Common myeloid progenitor, CD34-positive (primary cell): ENCODE results near the gene DOCK4.

Experiments
- CTCF ChIA-PET: fragments of 350-600 bp; sonication (Branson Sonifier 250); formaldehyde crosslinking; loops from one replicate; lab custom pipeline; 2021; ENCODE audit warnings: antibody characterized with exemption; lab: Charles Lee
- POLR2A ChIA-PET: fragments of 350-600 bp; sonication (Branson Sonifier 250); formaldehyde crosslinking; loops from one replicate; lab custom pipeline; 2021; ENCODE audit warnings: antibody characterized with exemption; lab: Charles Lee
- DNase-seq, 3 donors: peaks; one replicate each; pipeline versions ENCODE4 v3.0.0 to v3.0.0-alpha.2; 2013
- H3K27ac ChIP-seq, 2 experiments: 1 replicate in 1 of 2; 2 replicates in 1 of 2; pipeline ENCODE4 v1.7.0; 2013; ENCODE audit warnings: inconsistent platforms in 2 of 2, low read length in 2 of 2, mild to moderate bottlenecking in 2 of 2, low read depth in 1 of 2, moderate library complexity in 1 of 2; ENCODE audit not compliant: severe bottlenecking in 2 of 2, insufficient read depth in 1 of 2, poor library complexity in 1 of 2
- H3K27me3 ChIP-seq, 5 experiments: replicated peaks in 2 of 5; 1 replicate in 3 of 5; 2 replicates in 2 of 5; pipeline versions ENCODE4 v1.6.1 to v1.7.0; 2013; ENCODE audit warnings: low read length in 4 of 5, mild to moderate bottlenecking in 2 of 5, moderate library complexity in 2 of 5, inconsistent platforms in 1 of 5; ENCODE audit not compliant: insufficient read depth in 5 of 5, control insufficient read depth in 4 of 5
- H3K36me3 ChIP-seq, 4 experiments: 1 replicate in 2 of 4; 2 replicates in 2 of 4; pipeline versions ENCODE4 v1.6.1 to v1.7.0; 2013; ENCODE audit warnings: low read length in 3 of 4, control low read depth in 1 of 4, mild to moderate bottlenecking in 1 of 4; ENCODE audit not compliant: control insufficient read depth in 4 of 4, insufficient read depth in 4 of 4
- H3K4me1 ChIP-seq, 4 experiments: 1 replicate in 3 of 4; 2 replicates in 1 of 4; pipeline versions ENCODE4 v1.6.1 to v1.7.1; 2013; ENCODE audit warnings: low read length in 3 of 4, mild to moderate bottlenecking in 3 of 4, control low read depth in 1 of 4, inconsistent platforms in 1 of 4, moderate library complexity in 1 of 4; ENCODE audit not compliant: control insufficient read depth in 4 of 4, insufficient read depth in 4 of 4; ENCODE audit errors: control extremely low read depth in 1 of 4
- H3K4me3 ChIP-seq, 7 experiments: 1 replicate in 4 of 7; 2 replicates in 3 of 7; pipeline versions ENCODE4 v1.5.1 to v1.7.0; 2013; ENCODE audit warnings: mild to moderate bottlenecking in 7 of 7, low read length in 6 of 7, moderate library complexity in 6 of 7, inconsistent platforms in 2 of 7, low read depth in 2 of 7, control low read depth in 1 of 7; ENCODE audit not compliant: insufficient read depth in 4 of 7, control insufficient read depth in 1 of 7; ENCODE audit errors: extremely low read depth in 1 of 7
- H3K9me3 ChIP-seq, 5 experiments: 1 replicate in 4 of 5; 2 replicates in 1 of 5; pipeline versions ENCODE4 v1.6.1 to v1.7.1; 2013; ENCODE audit warnings: low read length in 4 of 5, mild to moderate bottlenecking in 2 of 5, inconsistent platforms in 1 of 5, low read depth in 1 of 5, moderate library complexity in 1 of 5; ENCODE audit not compliant: control insufficient read depth in 4 of 5, insufficient read depth in 2 of 5; ENCODE audit errors: control extremely low read depth in 1 of 5
- WGBS: methylation state at CpG from one replicate; pipeline ENCODE4 v1.1.5; 2013; ENCODE audit not compliant: insufficient coverage; 5-methylcytosine and 5-hydroxymethylcytosine counted together

DOCK4 gene

DNA sequence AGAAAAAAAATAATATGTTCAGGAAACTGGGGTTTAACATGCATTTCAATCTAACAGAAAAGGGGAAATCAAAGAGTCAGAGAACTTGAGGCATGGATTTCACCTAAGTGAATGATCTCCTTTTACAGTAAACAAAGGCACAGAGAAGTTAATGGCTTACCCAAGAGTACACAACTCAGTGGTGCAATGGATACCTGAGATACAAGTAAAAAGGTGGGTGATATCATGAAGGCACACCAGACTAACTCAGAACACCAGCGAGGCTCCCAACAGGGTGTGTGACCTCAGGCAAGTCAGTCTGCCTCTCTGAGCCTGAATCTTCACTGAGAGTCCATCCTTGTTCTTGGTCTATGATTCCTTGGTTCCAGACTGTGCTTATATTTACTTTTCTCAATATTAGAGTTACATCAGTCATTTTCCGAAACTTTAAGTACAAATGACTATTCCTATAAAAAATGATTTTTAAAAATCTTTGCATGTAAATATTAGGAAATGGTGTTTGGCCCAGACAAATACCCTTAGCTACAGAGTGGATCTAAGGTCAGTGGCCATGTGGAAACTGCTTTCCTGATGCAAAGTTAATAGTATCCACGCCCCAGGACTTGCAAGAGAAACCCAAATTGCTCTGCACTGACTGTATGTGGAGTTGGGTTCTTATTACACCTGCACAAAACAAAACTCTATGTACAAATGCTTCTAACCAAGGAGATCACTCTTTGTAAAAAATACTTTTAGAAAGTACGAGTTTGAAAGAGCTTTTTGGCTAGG lies 361.1 kb downstream of the DOCK4 start:
- H3K4me1 ChIP-seq: peaks cover 6 to 26% (median 17%) of the 10 kb centered on the region in 4 experiments
- peaks cover 0 to 7% (median 0%) of the 10 kb centered on the region in 5 experiments for H3K27me3 ChIP-seq
- H3K36me3 ChIP-seq: no peaks in the 10 kb centered on the region
- 100% methylated on average over 1 of the region's 4 CpGs for WGBS
- no peak overlapping the region for H3K4me3 ChIP-seq
- ChIA-PET POLR2A (no interaction called here), CTCF (interaction anchor here (1.3 to 1.9 kb wide), 2 partner anchors 10 kb away, joined by 4 read pairs; no protein-coding TSS in a partner anchor)
- DNase-seq: no peak
- peaks cover 0 to 13% (median 4%) of the 10 kb centered on the region in 5 experiments for H3K9me3 ChIP-seq
- no peak overlapping the region for H3K27ac ChIP-seq

- H3K27ac ChIP-seq: no peak overlapping the region
- DNase-seq: peak in 1 of 3 donors; percentile 24
- H3K27me3 ChIP-seq: peaks cover 0 to 7% (median 0%) of the 10 kb centered on the region in 5 experiments
- CTCF ChIA-PET: interaction anchor here (0.8 to 1.9 kb wide), 4 partner anchors 13 to 654 kb away, joined by 3 to 6 read pairs (median 4); no protein-coding TSS in a partner anchor
- POLR2A ChIA-PET: interaction anchor here (0.7 kb wide), 1 partner anchor 288 kb away, joined by 3 read pairs; no protein-coding TSS in a partner anchor
- H3K36me3 ChIP-seq: no peaks in the 10 kb centered on the region
- H3K4me1 ChIP-seq: peaks cover 6 to 26% (median 17%) of the 10 kb centered on the region in 4 experiments
- H3K9me3 ChIP-seq: no peaks in the 10 kb centered on the region
- 100% methylated on average over 1 of the region's 3 CpGs for WGBS
- no peak overlapping the region for H3K4me3 ChIP-seq
Observed at GRCh38 chr7:111842491-111842890, 363.7 kb downstream of the DOCK4 start.

DNA sequence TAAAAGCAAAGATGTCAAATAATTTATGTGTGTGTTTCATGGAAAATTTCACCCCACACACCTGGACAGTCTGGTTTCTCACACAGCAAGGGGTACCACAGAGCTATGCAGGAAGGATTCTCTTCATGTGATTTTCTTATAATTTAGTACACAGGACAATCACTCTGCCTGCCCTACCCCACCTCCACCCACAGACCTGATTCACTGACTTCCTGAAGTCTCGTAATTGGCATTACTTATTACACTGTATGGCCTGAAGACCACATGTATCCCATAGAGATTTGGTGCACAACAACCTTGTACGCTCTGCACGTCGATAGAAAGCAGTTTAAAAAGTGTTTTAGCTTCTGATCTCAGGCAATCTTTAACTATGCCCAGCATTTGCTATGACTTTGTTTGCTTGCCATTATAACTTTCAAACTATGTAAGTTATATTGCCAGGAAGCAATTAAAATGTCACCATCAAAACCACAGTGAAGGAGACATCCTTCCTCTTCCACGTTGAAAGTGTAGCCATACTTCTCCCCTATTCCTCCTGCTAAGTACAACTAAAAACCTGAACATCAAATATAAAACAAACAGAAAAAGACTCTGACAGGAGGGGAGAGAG lies 364.5 kb downstream of the DOCK4 start:
- Histone ChIP-seq H3K36me3 (no peaks in the 10 kb centered on the region), H3K27ac (no peak overlapping the region), H3K4me3 (peak overlapping the region in 3 of 7 experiments; percentile 20 to 62 (median 34)), H3K4me1 (peaks cover 6 to 26% (median 17%) of the 10 kb centered on the region in 4 experiments), H3K27me3 (peaks cover 0 to 5% (median 0%) of the 10 kb centered on the region in 5 experiments), H3K9me3 (peaks cover 0 to 2% (median 0%) of the 10 kb centered on the region in 5 experiments)
- peak; percentile 22 to 85 (median 68) for DNase-seq
- ChIA-PET POLR2A (no interaction called here), CTCF (interaction anchor here (1.9 kb wide), 1 partner anchor 78 kb away, joined by 6 read pairs; no protein-coding TSS in a partner anchor)
- WGBS: 5% methylated on average over 4 of the region's 5 CpGs

GRCh38 chr7:111840528-111840927 lies 365.7 kb downstream of the DOCK4 start:
- H3K4me1 ChIP-seq: peaks cover 6 to 26% (median 17%) of the 10 kb centered on the region in 4 experiments
- ChIA-PET POLR2A (no interaction called here), CTCF (interaction anchor here (0.9 to 1.2 kb wide), 2 partner anchors 8 to 87 kb away, joined by 3 read pairs; no protein-coding TSS in a partner anchor)
- H3K4me3 ChIP-seq: no peak overlapping the region
- H3K36me3 ChIP-seq: no peaks in the 10 kb centered on the region
- no peak for DNase-seq
- peaks cover 0 to 3% (median 0%) of the 10 kb centered on the region in 5 experiments for H3K9me3 ChIP-seq
- H3K27me3 ChIP-seq: no peaks in the 10 kb centered on the region
- WGBS: 100% methylated on average over 2 of the region's 3 CpGs
- no peak overlapping the region for H3K27ac ChIP-seq

GRCh38 chr7:111839261-111839660 lies 366.9 kb downstream of the DOCK4 start:
- no peak for DNase-seq
- CTCF ChIA-PET: interaction anchor here (1.2 to 1.5 kb wide), 2 partner anchors 9 to 14 kb away, joined by 3 to 4 read pairs; no protein-coding TSS in a partner anchor
- peaks cover 6 to 26% (median 17%) of the 10 kb centered on the region in 4 experiments for H3K4me1 ChIP-seq
- no peaks in the 10 kb centered on the region for H3K36me3 ChIP-seq
- POLR2A ChIA-PET: no interaction called here
- peaks cover 0 to 3% (median 0%) of the 10 kb centered on the region in 5 experiments for H3K9me3 ChIP-seq
- no peak overlapping the region for H3K27ac ChIP-seq
- H3K27me3 ChIP-seq: no peaks in the 10 kb centered on the region
- H3K4me3 ChIP-seq: no peak overlapping the region

DNA sequence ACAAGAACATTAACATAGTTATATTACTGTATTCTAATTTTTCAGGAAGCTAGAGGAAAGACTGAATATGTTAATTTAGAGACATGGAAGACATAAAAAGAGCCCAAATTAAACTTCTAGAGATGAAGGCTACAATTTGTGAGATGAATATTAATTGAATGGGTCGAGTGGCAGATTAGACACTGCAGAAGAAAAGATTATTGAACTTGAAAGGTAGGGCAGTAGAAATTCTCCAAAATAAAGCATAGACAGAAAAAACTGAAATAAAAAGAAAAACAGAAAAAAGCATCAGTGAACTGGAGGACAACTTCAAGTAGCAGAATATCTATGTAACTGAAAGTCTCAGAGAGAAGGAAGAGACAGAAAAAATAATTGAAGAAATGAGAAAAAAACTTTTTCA lies 369.6 kb downstream of the DOCK4 start:
- no CpG with 5 or more reads among the region's 1 CpG for WGBS
- Histone ChIP-seq H3K27ac (no peak overlapping the region), H3K27me3 (no peaks in the 10 kb centered on the region), H3K9me3 (peaks cover 0 to 3% (median 0%) of the 10 kb centered on the region in 5 experiments), H3K4me1 (peaks cover 4 to 15% (median 8%) of the 10 kb centered on the region in 4 experiments), H3K36me3 (no peaks in the 10 kb centered on the region), H3K4me3 (no peak overlapping the region)
- POLR2A ChIA-PET: no interaction called here
- CTCF ChIA-PET: no interaction called here
- DNase-seq: no peak
